Liver (tissue), 9 donors: ENCODE results near the gene CUTA. TPM values are rescaled to one million over a fixed set of nuclear protein-coding genes. Genes with fewer than 3 reads are reported as not detected.

Experiments used
- DNase-seq: peaks from one replicate; pipeline ENCODE4 v3.0.0-alpha.2; 2017; ENCODE audit warnings: low spot score
- H3K27ac ChIP-seq, 2 donors: one replicate each; pipeline ENCODE4 v1.7.0; 2013; ENCODE audit warnings: inconsistent platforms in 2 of 2, low read length in 2 of 2, control low read depth in 1 of 2, low read depth in 1 of 2, mild to moderate bottlenecking in 1 of 2
- H3K27me3 ChIP-seq, 4 donors: one replicate each; pipeline versions ENCODE4 v1.6.1 to v1.7.0; 2013; ENCODE audit warnings: low read length in 3 of 4, inconsistent platforms in 1 of 4, mild to moderate bottlenecking in 1 of 4, moderate library complexity in 1 of 4; ENCODE audit not compliant: control insufficient read depth in 4 of 4, insufficient read depth in 4 of 4
- H3K36me3 ChIP-seq, 4 donors: one replicate each; pipeline versions ENCODE4 v1.6.1 to v1.7.0; 2013; ENCODE audit warnings: low read length in 3 of 4, mild to moderate bottlenecking in 3 of 4, low read depth in 1 of 4, moderate library complexity in 1 of 4; ENCODE audit not compliant: control insufficient read depth in 4 of 4, insufficient read depth in 3 of 4
- H3K4me1 ChIP-seq, 4 donors: one replicate each; pipeline versions ENCODE4 v1.6.1 to v1.7.0; 2013; ENCODE audit warnings: low read length in 3 of 4, mild to moderate bottlenecking in 3 of 4, moderate library complexity in 1 of 4; ENCODE audit not compliant: control insufficient read depth in 4 of 4, insufficient read depth in 4 of 4
- H3K4me3 ChIP-seq, 3 donors: one replicate each; pipeline versions ENCODE4 v1.6.1 to v1.7.0; 2013; ENCODE audit warnings: low read length in 3 of 3, control low read depth in 1 of 3, low read depth in 1 of 3, mild to moderate bottlenecking in 1 of 3
- H3K9ac ChIP-seq, 2 donors: one replicate each; pipeline ENCODE4 v1.7.0; 2013; ENCODE audit warnings: low read length in 2 of 2, mild to moderate bottlenecking in 2 of 2, moderate library complexity in 2 of 2, control low read depth in 1 of 2, low read depth in 1 of 2
- H3K9me3 ChIP-seq, 4 donors: one replicate each; pipeline versions ENCODE4 v1.6.1 to v1.7.0; 2013; ENCODE audit warnings: low read length in 3 of 4; ENCODE audit not compliant: control insufficient read depth in 4 of 4
- ATF3 ChIP-seq: IDR thresholded peaks from 2 replicates; pipeline ENCODE4 v1.6.1; 2016; ENCODE audit warnings: antibody characterized with exemption
- CTCF ChIP-seq: fragments of 150-350 bp; IDR thresholded peaks from 2 replicates; pipeline ENCODE4 v1.5.1; 2017; ENCODE audit warnings: improper control_type of control experiment, low read depth, low read length; ENCODE audit not compliant: missing input control
- EGR1 ChIP-seq, 2 donors: IDR thresholded peaks; 2 replicates each; pipeline ENCODE4 v1.6.1; 2016 to 2018; ENCODE audit warnings: antibody characterized with exemption in 2 of 2, low read depth in 2 of 2
- FOXA1 ChIP-seq: IDR thresholded peaks from 2 replicates; pipeline ENCODE4 v1.6.1; 2016; ENCODE audit warnings: antibody characterized with exemption
- FOXA2 ChIP-seq: IDR thresholded peaks from 2 replicates; pipeline ENCODE4 v1.6.1; 2016; ENCODE audit warnings: antibody characterized with exemption
- GABPA ChIP-seq, 2 donors: IDR thresholded peaks in 1 of 2; conservative IDR thresholded peaks in 1 of 2; 2 replicates each; pipeline ENCODE4 v1.6.1; 2016; ENCODE audit warnings: antibody characterized with exemption in 2 of 2, mild to moderate bottlenecking in 1 of 2, moderate library complexity in 1 of 2
- HNF4A ChIP-seq, 2 donors: conservative IDR thresholded peaks; 2 replicates each; pipeline ENCODE4 v1.6.1; 2016; ENCODE audit warnings: antibody characterized with exemption in 2 of 2, mild to moderate bottlenecking in 2 of 2
- HNF4G ChIP-seq: IDR thresholded peaks from 2 replicates; pipeline ENCODE4 v1.6.1; 2016; ENCODE audit warnings: antibody characterized with exemption
- JUND ChIP-seq, 2 donors: IDR thresholded peaks; 2 replicates each; pipeline ENCODE4 v1.6.1; 2016; ENCODE audit warnings: antibody characterized with exemption in 2 of 2
- MAX ChIP-seq: IDR thresholded peaks from 2 replicates; pipeline ENCODE4 v1.6.1; 2016; ENCODE audit warnings: antibody characterized with exemption
- NR2F2 ChIP-seq: IDR thresholded peaks from 2 replicates; pipeline ENCODE4 v1.6.1; 2016; ENCODE audit warnings: antibody characterized with exemption
- REST ChIP-seq: IDR thresholded peaks from 2 replicates; pipeline ENCODE4 v1.6.1; 2016; ENCODE audit warnings: antibody characterized with exemption, mild to moderate bottlenecking
- SP1 ChIP-seq: IDR thresholded peaks from 2 replicates; pipeline ENCODE4 v1.6.1; 2018; ENCODE audit warnings: antibody characterized with exemption, mild to moderate bottlenecking
- TAF1 ChIP-seq: conservative IDR thresholded peaks from 2 replicates; pipeline ENCODE4 v1.6.1; 2016; ENCODE audit warnings: antibody characterized with exemption, mild to moderate bottlenecking
- ZBTB33 ChIP-seq: IDR thresholded peaks from 2 replicates; pipeline ENCODE4 v1.6.1; 2016; ENCODE audit warnings: antibody characterized with exemption
- WGBS: extraction: QIAGEN DNeasy Blood & Tissue Kit; methylation state at CpG from one replicate; pipeline ENCODE4 v1.1.7; 2013; 5-methylcytosine and 5-hydroxymethylcytosine counted together
- polyA plus RNA-seq, 2 donors: library from polyadenylated mRNA; stranded (reverse) in 1 of 2; unstranded in 1 of 2; fragments of 200-250 nt in 1 of 2; fragments of >200 nt in 1 of 2; fragmentation: Nextera tagmentation in 1 of 2; extraction: Ambion mirVana in 1 of 2; gene quantifications; one replicate each; pipeline versions ENCODE4 v1.2.1 to v1.2.3, GENCODE V29; 2013 to 2015
- total RNA-seq, 2 donors: library from RNA; depleted of rRNA; stranded (reverse); fragments of >200 nt; gene quantifications; one replicate each; pipeline ENCODE4 v1.2.3, GENCODE V29; 2014
- donor health status: healthy.
- donor health status: healthy.
- donor health status: healthy.
- donor health status: healthy.
- donor health status: healthy.

The CUTA gene
- total and polyA plus RNA-seq, 4 donors: 33.1 to 164 (median 93.2) TPM

GRCh38 chr6:33458676-33459075 lies 40.8 kb upstream of the CUTA start:
- no peak overlapping the region for H3K27ac ChIP-seq
- no peak overlapping the region for H3K4me3 ChIP-seq
- H3K27me3 ChIP-seq: no peaks in the 10 kb centered on the region
- no peak for DNase-seq
- no peak for TF ChIP-seq REST
- TF ChIP-seq ZBTB33: no peak
- no peak for TF ChIP-seq EGR1 (IDR thresholded peaks at IDR 0.05; ENCODE audit: low read depth in 2 of 2)
- no peak for TF ChIP-seq FOXA1
- no peak for TF ChIP-seq HNF4G
- TF ChIP-seq CTCF: no peak
- TF ChIP-seq MAX: no peak
- TF ChIP-seq NR2F2: no peak
- TF ChIP-seq SP1: no peak
- no peak for TF ChIP-seq ATF3
- no peak for TF ChIP-seq TAF1
- TF ChIP-seq HNF4A (conservative IDR thresholded peaks at IDR 0.05): no peak
- no peaks in the 10 kb centered on the region for H3K9me3 ChIP-seq
- H3K9ac ChIP-seq: no peak overlapping the region
- H3K4me1 ChIP-seq: peaks cover 4 to 9% (median 6%) of the 10 kb centered on the region in 4 donors
- 68% methylated on average over 3 of the region's 3 CpGs for WGBS
- H3K36me3 ChIP-seq: peaks cover 0 to 4% (median 1%) of the 10 kb centered on the region in 4 donors

- peaks cover 4 to 12% (median 8%) of the 10 kb centered on the region in 4 donors for H3K4me1 ChIP-seq
- whole genome bisulfite sequencing: 93% methylated on average over 12 of the region's 12 CpGs
- H3K36me3 ChIP-seq: peaks cover 0 to 4% (median 1%) of the 10 kb centered on the region in 4 donors
- no peak overlapping the region for H3K4me3 ChIP-seq
- no peak overlapping the region for H3K27ac ChIP-seq
- no peaks in the 10 kb centered on the region for H3K9me3 ChIP-seq
- no peak for DNase-seq
- H3K27me3 ChIP-seq: no peaks in the 10 kb centered on the region
- TF ChIP-seq GABPA (IDR thresholded peaks at IDR 0.05 in 1 of 2, conservative IDR thresholded peaks at IDR 0.05 in 1 of 2) (no peak), FOXA1 (no peak), JUND (IDR thresholded peaks at IDR 0.05) (no peak), NR2F2 (no peak), FOXA2 (no peak)
- H3K9ac ChIP-seq: no peak overlapping the region
Observed at GRCh38 chr6:33456156-33456555, 38.2 kb upstream of the CUTA start.
